ENCODE results near the gene USP53. TPM values are rescaled to one million over a fixed set of nuclear protein-coding genes. Genes with fewer than 3 reads are reported as not detected.
"Not testable (repeated sequence)": the region's sequence is repeated elsewhere in the genome, so short reads cannot be mapped to it uniquely, and the experiment has no call there.

The USP53 gene
- total RNA-seq, 1 experiment from 2014 or later = 6.7 TPM

DNA sequence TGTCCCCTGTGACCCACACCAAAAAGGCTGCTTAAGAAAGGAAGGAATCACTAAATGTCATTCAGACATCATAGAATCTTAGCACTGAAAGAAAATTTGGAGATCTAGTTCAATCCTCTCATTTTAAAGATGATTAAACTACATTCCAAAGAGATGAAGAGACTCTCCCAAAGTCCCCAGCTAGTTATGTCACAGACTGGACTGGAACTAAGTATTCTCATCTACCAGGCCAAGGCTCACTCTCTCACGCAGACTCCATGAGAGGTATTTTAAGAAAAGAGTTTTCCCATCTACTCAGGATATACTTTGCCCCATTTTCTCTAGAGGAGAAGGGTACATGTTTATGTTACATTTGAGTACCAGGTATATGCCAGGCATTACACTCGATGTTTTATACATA is 102.5 kb downstream of the USP53 start:
- DNase-seq (ENCODE audit: low spot score) = no peak

DNA sequence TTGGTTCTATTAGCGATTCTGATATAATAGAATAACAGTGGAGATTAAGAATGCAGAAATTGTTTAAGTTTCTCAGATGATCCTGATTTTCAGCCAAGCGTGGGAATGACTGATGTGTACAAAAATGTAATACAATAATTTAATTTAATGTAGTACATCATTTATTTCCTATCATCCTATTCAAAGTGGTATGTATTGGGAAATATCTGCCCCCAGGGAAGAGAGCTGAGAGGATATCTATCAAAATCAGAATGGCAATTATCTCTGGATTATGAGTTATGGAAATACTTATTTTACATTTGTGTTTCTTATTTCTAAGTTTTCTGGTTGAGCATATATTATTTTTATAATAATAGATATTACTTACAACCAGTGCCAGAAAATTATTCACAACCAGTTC is 105.5 kb downstream of the USP53 start:
- DNase-seq (ENCODE audit: low spot score) = no peak

DNA sequence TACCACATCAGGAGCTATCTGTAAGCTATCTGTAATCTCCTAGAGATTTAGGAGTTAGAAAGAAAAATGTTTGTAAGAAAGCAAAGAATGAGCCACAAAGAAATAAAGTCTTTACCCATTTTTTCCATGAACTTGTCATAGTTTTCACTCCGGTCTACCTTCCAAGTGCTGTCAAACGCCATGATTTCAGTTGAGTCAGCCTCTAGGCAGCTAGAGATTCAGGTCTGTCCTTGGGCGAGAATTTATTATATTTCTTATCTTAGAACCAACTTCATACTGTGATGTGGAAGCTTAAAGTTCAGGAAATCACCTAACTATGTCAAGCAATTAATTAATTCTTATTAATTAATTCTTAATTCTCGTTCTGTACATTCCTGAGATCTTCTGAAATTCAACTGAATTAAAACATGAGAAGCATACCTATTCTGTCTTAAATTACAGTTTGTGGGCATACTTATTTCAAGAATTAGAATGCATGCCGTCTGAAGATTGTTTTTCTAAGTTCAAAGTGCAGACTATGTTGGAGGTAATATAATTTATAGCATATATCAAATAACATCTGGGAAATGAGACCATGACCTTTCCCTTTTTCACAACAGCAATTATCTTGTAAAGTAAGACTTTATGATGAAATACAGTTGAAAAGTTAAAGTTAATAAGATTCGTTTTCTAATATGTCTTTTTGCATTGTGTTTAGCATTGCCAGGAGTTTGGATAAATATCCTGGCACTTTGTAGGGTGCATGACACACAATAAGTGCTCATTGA is 109.6 kb downstream of the USP53 start, which contains the start of gene FABP2:
FABP2 (minus strand) TSS at position 218 of the 767 bp plus-strand sequence; CDS start at position 182, 36 bp downstream.
- DNase-seq (ENCODE audit: low spot score) = no peak

DNA sequence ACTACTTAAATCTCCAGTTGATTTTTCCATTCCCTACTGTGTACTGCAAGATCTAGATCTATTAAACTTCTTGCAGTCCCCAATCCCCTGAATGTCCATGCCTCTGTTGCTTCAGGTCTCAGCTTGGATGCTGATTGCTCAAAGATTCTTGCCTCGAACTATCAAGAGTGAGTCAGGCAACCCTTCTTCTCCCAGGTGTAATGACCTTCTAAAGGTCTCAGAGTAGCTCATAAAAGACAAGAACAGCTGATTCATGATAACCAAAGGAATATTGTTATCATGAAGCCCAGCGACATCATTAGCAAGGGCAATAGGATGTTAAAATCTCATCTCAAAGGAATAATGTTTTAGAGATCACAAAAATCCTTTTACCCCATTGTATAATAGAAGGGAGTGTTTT is 116.2 kb downstream of the USP53 start:
- DNase-seq (ENCODE audit: low spot score) = no peak

DNA sequence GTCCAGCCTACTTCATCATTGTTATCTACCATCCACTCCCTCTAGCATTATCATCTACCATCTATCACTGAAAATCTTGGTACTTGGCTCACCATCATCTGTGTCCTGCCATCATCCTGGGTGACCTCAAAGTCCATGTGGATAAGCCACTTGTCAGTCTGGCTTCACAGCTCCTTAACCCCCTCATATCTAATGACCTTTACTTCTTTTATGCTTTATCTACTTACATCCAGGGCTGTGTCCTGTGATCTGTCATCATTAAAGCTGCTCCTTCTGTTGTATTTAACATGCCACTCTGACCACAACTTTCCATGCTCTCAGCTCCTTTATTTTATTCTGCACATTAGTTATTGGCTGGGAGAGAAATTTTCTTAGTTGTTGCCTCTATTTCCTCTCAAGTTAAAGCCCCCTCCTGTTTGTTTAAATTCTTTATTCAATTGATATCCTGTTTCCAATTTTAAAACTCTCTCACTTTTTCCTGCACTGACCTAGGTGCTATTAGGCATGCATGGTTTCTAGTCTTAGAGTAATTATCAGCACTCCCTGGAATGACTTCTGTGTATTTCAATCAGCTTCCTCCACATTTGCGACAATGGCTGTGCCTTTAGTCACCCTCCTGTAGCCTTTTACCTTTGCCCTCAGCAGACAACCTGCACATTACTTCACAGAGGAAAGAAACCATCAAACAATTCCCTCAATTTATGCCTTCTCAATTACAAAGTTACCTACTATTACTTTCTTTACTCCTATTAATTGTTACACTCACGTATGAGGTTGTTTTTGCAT is 117.5 kb downstream of the USP53 start:
- DNase-seq (ENCODE audit: low spot score) = no peak

DNA sequence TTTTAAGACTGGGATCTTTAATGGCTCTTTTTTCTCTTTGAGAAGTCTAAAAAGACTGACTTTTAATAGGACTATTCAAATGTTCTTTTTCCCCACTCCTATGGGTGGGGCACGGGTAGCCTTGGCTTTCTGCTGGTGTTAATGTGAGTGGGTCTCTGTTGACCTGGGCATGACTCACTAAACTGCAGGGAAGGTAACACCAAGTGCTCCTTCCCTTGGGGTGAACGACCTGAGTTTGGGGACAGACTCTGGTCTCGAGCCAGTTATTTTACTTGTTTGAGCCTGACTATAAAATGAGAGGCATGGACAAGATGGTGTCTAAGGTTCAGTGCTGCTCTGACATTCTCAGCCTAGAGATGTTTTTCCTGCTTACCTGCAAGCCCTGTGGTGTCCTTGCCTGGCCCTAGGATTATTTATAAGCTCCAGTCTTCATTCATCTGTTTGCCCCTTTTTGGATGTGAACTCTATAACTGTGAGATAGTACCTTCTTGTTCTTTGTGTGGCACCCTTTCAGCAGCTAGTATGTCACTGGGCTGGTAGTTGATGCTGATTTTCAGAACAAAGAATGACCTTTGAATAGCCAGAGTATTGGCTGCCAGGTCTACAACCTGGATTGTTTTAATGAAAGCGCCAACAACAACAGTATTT is 123.9 kb downstream of the USP53 start:
- DNase-seq (ENCODE audit: low spot score) = not testable (repeated sequence)

DNA sequence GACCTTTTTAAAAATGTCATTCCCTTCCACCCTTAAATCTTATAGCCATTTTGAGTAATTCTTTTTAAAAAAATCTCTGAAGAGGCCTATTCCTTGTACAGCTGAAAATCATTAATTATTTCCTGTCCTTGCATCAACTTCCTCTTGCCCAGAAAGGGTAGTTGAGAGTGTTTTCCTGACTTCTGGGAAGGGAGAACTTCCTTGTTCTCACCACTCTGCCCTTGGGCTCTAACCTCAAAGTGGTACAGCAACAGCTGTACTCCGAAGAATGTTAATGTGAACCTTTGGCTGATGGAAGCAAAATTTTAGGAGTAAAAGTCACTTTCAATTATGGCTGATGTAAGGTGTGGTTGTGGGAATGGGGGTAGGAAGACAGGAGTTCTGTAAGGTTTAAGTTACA is 124.5 kb downstream of the USP53 start:
- DNase-seq (ENCODE audit: low spot score) = peak; percentile 45

DNA sequence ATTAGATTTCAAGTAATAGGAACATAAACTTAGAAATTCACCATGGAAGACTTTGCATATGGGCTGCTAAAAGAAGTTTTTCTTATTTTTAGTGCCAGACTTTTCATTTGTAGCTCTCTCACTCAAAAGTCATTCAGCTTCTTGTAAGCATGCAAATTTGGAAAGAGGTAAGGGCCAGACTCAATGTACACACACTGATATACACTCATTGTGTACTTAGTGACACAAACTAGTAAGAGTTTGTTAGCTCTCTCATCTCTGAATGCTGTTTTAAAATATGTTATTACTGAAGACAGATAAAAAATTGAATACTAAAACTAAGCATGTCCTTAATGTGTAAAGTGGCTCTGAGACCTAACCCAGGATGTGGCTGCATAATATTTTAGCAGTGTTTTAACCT is 127.4 kb downstream of the USP53 start:
- not testable (repeated sequence) for DNase-seq (ENCODE audit: low spot score)

DNA sequence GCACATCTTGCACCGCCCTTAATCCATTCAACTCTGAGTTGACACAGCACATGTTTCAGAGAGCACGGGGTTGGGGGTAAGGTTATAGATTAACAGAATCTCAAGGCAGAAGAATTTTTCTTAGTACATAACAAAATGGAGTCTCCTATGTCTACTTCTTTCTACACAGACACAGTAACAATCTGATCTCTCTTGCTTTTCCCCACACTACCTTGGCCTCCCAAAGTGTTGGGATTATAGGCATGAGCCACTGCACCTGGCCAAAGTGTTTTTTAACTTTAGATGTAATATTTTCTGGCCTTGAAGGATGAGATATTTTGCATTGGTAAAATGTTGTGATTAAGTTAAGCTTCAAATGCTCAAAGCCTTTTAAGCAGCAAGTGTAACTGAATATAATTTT is 130.8 kb downstream of the USP53 start:
- DNase-seq (ENCODE audit: low spot score) = not testable (repeated sequence)

Other genes starting within 250 kb of the USP53 start
- not detected in 2 replicates for gene MYOZ2, start 76.9 kb upstream of the USP53 start, total RNA-seq (2014; rRNA removed; shearing (Covaris generic))
- not detected in 2 replicates for gene FABP2, start 109.4 kb downstream of the USP53 start, total RNA-seq (2014; rRNA removed; shearing (Covaris generic))

All from H4 (cell line).